ENCODE results near the gene ERP44. TPM values are rescaled to one million over a fixed set of nuclear protein-coding genes. Genes with fewer than 3 reads are reported as not detected.
"Not testable (repeated sequence)": the region's sequence is repeated elsewhere in the genome, so short reads cannot be mapped to it uniquely, and the experiment has no call there.

The ERP44 gene
- total RNA-seq, 1 experiment from 2014 or later, result 14.8 TPM

GRCh38 chr9:100090880-100091279 lies 7.9 kb downstream of the ERP44 start:
- no peaks in the 10 kb centered on the region for H3K36me3 ChIP-seq (replicated peaks; ENCODE audit: control insufficient read depth, insufficient read depth, low read length)
- DNase-seq, result no peak
- H3K27me3 ChIP-seq (ENCODE audit: control insufficient read depth, insufficient read depth, low read length), result no peaks in the 10 kb centered on the region
- no peak overlapping the region for H3K4me3 ChIP-seq (ENCODE audit: insufficient read depth, low read depth, low read length)

- no peak for DNase-seq
- Histone ChIP-seq H3K4me3 (ENCODE audit: insufficient read depth, low read depth, low read length) (no peak overlapping the region), H3K27me3 (ENCODE audit: control insufficient read depth, insufficient read depth, low read length) (no peaks in the 10 kb centered on the region), H3K36me3 (replicated peaks; ENCODE audit: control insufficient read depth, insufficient read depth, low read length) (no peaks in the 10 kb centered on the region)
These were observed 10.6 kb downstream of the ERP44 start for GRCh38 chr9:100088202-100088601.

- H3K36me3 ChIP-seq (replicated peaks; ENCODE audit: control insufficient read depth, insufficient read depth, low read length), result no peaks in the 10 kb centered on the region
These were observed 11.6 kb downstream of the ERP44 start for GRCh38 chr9:100087218-100087617.

GRCh38 chr9:100086097-100086635 lies 12.6 kb downstream of the ERP44 start:
- H3K36me3 ChIP-seq (replicated peaks; ENCODE audit: control insufficient read depth, insufficient read depth, low read length), result no peaks in the 10 kb centered on the region
- H3K4me3 ChIP-seq (ENCODE audit: insufficient read depth, low read depth, low read length), result no peak overlapping the region
- no peaks in the 10 kb centered on the region for H3K27me3 ChIP-seq (ENCODE audit: control insufficient read depth, insufficient read depth, low read length)
- DNase-seq, result no peak

More at GRCh38 chr9:100087218-100087617, 11.6 kb downstream of the ERP44 start:
- no peak for DNase-seq
- Histone ChIP-seq H3K4me3 (ENCODE audit: insufficient read depth, low read depth, low read length) (no peak overlapping the region), H3K27me3 (ENCODE audit: control insufficient read depth, insufficient read depth, low read length) (no peaks in the 10 kb centered on the region)

GRCh38 chr9:100084734-100085133 lies 14.1 kb downstream of the ERP44 start:
- Histone ChIP-seq H3K36me3 (replicated peaks; ENCODE audit: control insufficient read depth, insufficient read depth, low read length) (no peaks in the 10 kb centered on the region), H3K27me3 (ENCODE audit: control insufficient read depth, insufficient read depth, low read length) (no peaks in the 10 kb centered on the region), H3K4me3 (ENCODE audit: insufficient read depth, low read depth, low read length) (no peak overlapping the region)
- no peak for DNase-seq

GRCh38 chr9:100084128-100084453 lies 14.7 kb downstream of the ERP44 start:
- Histone ChIP-seq H3K36me3 (replicated peaks; ENCODE audit: control insufficient read depth, insufficient read depth, low read length) (no peaks in the 10 kb centered on the region), H3K4me3 (ENCODE audit: insufficient read depth, low read depth, low read length) (no peak overlapping the region), H3K27me3 (ENCODE audit: control insufficient read depth, insufficient read depth, low read length) (no peaks in the 10 kb centered on the region)
- no peak for DNase-seq

- no peaks in the 10 kb centered on the region for H3K36me3 ChIP-seq (replicated peaks; ENCODE audit: control insufficient read depth, insufficient read depth, low read length)
- no peaks in the 10 kb centered on the region for H3K27me3 ChIP-seq (ENCODE audit: control insufficient read depth, insufficient read depth, low read length)
- DNase-seq, result no peak
- H3K4me3 ChIP-seq (ENCODE audit: insufficient read depth, low read depth, low read length), result no peak overlapping the region
These were observed 15.2 kb downstream of the ERP44 start for GRCh38 chr9:100083448-100084127.

- H3K27me3 ChIP-seq (ENCODE audit: control insufficient read depth, insufficient read depth, low read length), result no peaks in the 10 kb centered on the region
- H3K36me3 ChIP-seq (replicated peaks; ENCODE audit: control insufficient read depth, insufficient read depth, low read length), result no peaks in the 10 kb centered on the region
- H3K4me3 ChIP-seq (ENCODE audit: insufficient read depth, low read depth, low read length), result no peak overlapping the region
- no peak for DNase-seq
These were observed 16.0 kb downstream of the ERP44 start for GRCh38 chr9:100082782-100083181.

GRCh38 chr9:100076256-100076655 lies 22.5 kb downstream of the ERP44 start:
- not testable (repeated sequence) for H3K36me3 ChIP-seq (replicated peaks; ENCODE audit: control insufficient read depth, insufficient read depth, low read length); DNase-seq; H3K27me3 ChIP-seq (ENCODE audit: control insufficient read depth, insufficient read depth, low read length); H3K4me3 ChIP-seq (ENCODE audit: insufficient read depth, low read depth, low read length)

GRCh38 chr9:100074989-100075388 lies 23.8 kb downstream of the ERP44 start:
- Histone ChIP-seq H3K36me3 (replicated peaks; ENCODE audit: control insufficient read depth, insufficient read depth, low read length) (no peaks in the 10 kb centered on the region), H3K27me3 (ENCODE audit: control insufficient read depth, insufficient read depth, low read length) (no peaks in the 10 kb centered on the region), H3K4me3 (ENCODE audit: insufficient read depth, low read depth, low read length) (no peak overlapping the region)

GRCh38 chr9:100074093-100074492 lies 24.7 kb downstream of the ERP44 start:
- DNase-seq, result no peak

More at GRCh38 chr9:100074989-100075388, 23.8 kb downstream of the ERP44 start:
- no peak for DNase-seq

GRCh38 chr9:100072805-100073204 lies 26.0 kb downstream of the ERP44 start:
- H3K36me3 ChIP-seq (replicated peaks; ENCODE audit: control insufficient read depth, insufficient read depth, low read length), result no peaks in the 10 kb centered on the region
- no peaks in the 10 kb centered on the region for H3K27me3 ChIP-seq (ENCODE audit: control insufficient read depth, insufficient read depth, low read length)
- H3K4me3 ChIP-seq (ENCODE audit: insufficient read depth, low read depth, low read length), result no peak overlapping the region
- DNase-seq, result no peak

More at GRCh38 chr9:100074093-100074492, 24.7 kb downstream of the ERP44 start:
- H3K27me3 ChIP-seq (ENCODE audit: control insufficient read depth, insufficient read depth, low read length), result no peaks in the 10 kb centered on the region
- no peak overlapping the region for H3K4me3 ChIP-seq (ENCODE audit: insufficient read depth, low read depth, low read length)
- no peaks in the 10 kb centered on the region for H3K36me3 ChIP-seq (replicated peaks; ENCODE audit: control insufficient read depth, insufficient read depth, low read length)

GRCh38 chr9:100071271-100071670 lies 27.5 kb downstream of the ERP44 start:
- no peak overlapping the region for H3K4me3 ChIP-seq (ENCODE audit: insufficient read depth, low read depth, low read length)
- no peaks in the 10 kb centered on the region for H3K36me3 ChIP-seq (replicated peaks; ENCODE audit: control insufficient read depth, insufficient read depth, low read length)
- DNase-seq, result no peak
- H3K27me3 ChIP-seq (ENCODE audit: control insufficient read depth, insufficient read depth, low read length), result no peaks in the 10 kb centered on the region

- Histone ChIP-seq H3K4me3 (ENCODE audit: insufficient read depth, low read depth, low read length) (no peak overlapping the region), H3K27me3 (ENCODE audit: control insufficient read depth, insufficient read depth, low read length) (no peaks in the 10 kb centered on the region), H3K36me3 (replicated peaks; ENCODE audit: control insufficient read depth, insufficient read depth, low read length) (no peaks in the 10 kb centered on the region)
- DNase-seq, result no peak
These were observed 28.4 kb downstream of the ERP44 start for GRCh38 chr9:100070104-100071041.

- DNase-seq; H3K27me3 ChIP-seq (ENCODE audit: control insufficient read depth, insufficient read depth, low read length); H3K36me3 ChIP-seq (replicated peaks; ENCODE audit: control insufficient read depth, insufficient read depth, low read length); H3K4me3 ChIP-seq (ENCODE audit: insufficient read depth, low read depth, low read length): not testable (repeated sequence)
These were observed 29.7 kb downstream of the ERP44 start for GRCh38 chr9:100069068-100069467.
